ENCODE results near the gene ECSIT.

ECSIT gene

GRCh38 chr19:11535792-11536595 is 7.1 kb upstream of the ECSIT start:
- peak overlapping the region; percentile 31 to 70 (median 62) for H3K4me3 ChIP-seq (ENCODE audit: low read depth in 1 of 5, low read length in 5 of 5)
- H3K36me3 ChIP-seq (ENCODE audit: control insufficient read depth in 5 of 5, insufficient read depth in 5 of 5, low read length in 5 of 5) = no peaks in the 10 kb centered on the region
- H3K9me3 ChIP-seq (ENCODE audit: control insufficient read depth in 5 of 5, low read length in 5 of 5) = no peaks in the 10 kb centered on the region
- H3K4me1 ChIP-seq (ENCODE audit: control insufficient read depth in 5 of 5, insufficient read depth in 5 of 5, low read length in 5 of 5) = peaks cover 2 to 10% (median 9%) of the 10 kb centered on the region in 5 donors
- H3K27me3 ChIP-seq (ENCODE audit: control insufficient read depth in 5 of 5, insufficient read depth in 4 of 5, low read length in 5 of 5) = peaks cover 10 to 25% (median 12%) of the 10 kb centered on the region in 5 donors
- H3K27ac ChIP-seq (ENCODE audit: low read depth, low read length) = peak overlapping the region; percentile 67
- H3K9ac ChIP-seq (ENCODE audit: low read length in 5 of 5) = peak overlapping the region in 4 of 5 donors; percentile 46 to 77 (median 72)

GRCh38 chr19:11534948-11535347 is 6.0 kb upstream of the ECSIT start:
- H3K4me1 ChIP-seq (ENCODE audit: control insufficient read depth in 5 of 5, insufficient read depth in 5 of 5, low read length in 5 of 5) = peaks cover 2 to 10% (median 9%) of the 10 kb centered on the region in 5 donors

GRCh38 chr19:11534538-11534937 is 5.6 kb upstream of the ECSIT start:
- no peak overlapping the region for H3K9ac ChIP-seq (ENCODE audit: low read length in 5 of 5)
- no peak overlapping the region for H3K4me3 ChIP-seq (ENCODE audit: low read depth in 1 of 5, low read length in 5 of 5)
- no peaks in the 10 kb centered on the region for H3K36me3 ChIP-seq (ENCODE audit: control insufficient read depth in 5 of 5, insufficient read depth in 5 of 5, low read length in 5 of 5)
- no peaks in the 10 kb centered on the region for H3K9me3 ChIP-seq (ENCODE audit: control insufficient read depth in 5 of 5, low read length in 5 of 5)
- H3K27me3 ChIP-seq (ENCODE audit: control insufficient read depth in 5 of 5, insufficient read depth in 4 of 5, low read length in 5 of 5) = peaks cover 9 to 14% (median 12%) of the 10 kb centered on the region in 5 donors
- no peak overlapping the region for H3K27ac ChIP-seq (ENCODE audit: low read depth, low read length)
- H3K4me1 ChIP-seq (ENCODE audit: control insufficient read depth in 5 of 5, insufficient read depth in 5 of 5, low read length in 5 of 5) = peaks cover 2 to 10% (median 9%) of the 10 kb centered on the region in 5 donors

More at GRCh38 chr19:11534948-11535347, 6.0 kb upstream of the ECSIT start:
- H3K4me3 ChIP-seq (ENCODE audit: low read depth in 1 of 5, low read length in 5 of 5) = no peak overlapping the region
- no peak overlapping the region for H3K27ac ChIP-seq (ENCODE audit: low read depth, low read length)
- no peaks in the 10 kb centered on the region for H3K36me3 ChIP-seq (ENCODE audit: control insufficient read depth in 5 of 5, insufficient read depth in 5 of 5, low read length in 5 of 5)
- no peak overlapping the region for H3K9ac ChIP-seq (ENCODE audit: low read length in 5 of 5)
- peaks cover 10 to 15% (median 12%) of the 10 kb centered on the region in 5 donors for H3K27me3 ChIP-seq (ENCODE audit: control insufficient read depth in 5 of 5, insufficient read depth in 4 of 5, low read length in 5 of 5)
- H3K9me3 ChIP-seq (ENCODE audit: control insufficient read depth in 5 of 5, low read length in 5 of 5) = no peaks in the 10 kb centered on the region

- H3K4me3 ChIP-seq (ENCODE audit: low read depth in 1 of 5, low read length in 5 of 5) = no peak overlapping the region
- H3K9ac ChIP-seq (ENCODE audit: low read length in 5 of 5) = no peak overlapping the region
- peaks cover 0 to under 1% (median 0%) of the 10 kb centered on the region in 5 donors for H3K36me3 ChIP-seq (ENCODE audit: control insufficient read depth in 5 of 5, insufficient read depth in 5 of 5, low read length in 5 of 5)
- no peaks in the 10 kb centered on the region for H3K27me3 ChIP-seq (ENCODE audit: control insufficient read depth in 5 of 5, insufficient read depth in 4 of 5, low read length in 5 of 5)
- H3K27ac ChIP-seq (ENCODE audit: low read depth, low read length) = no peak overlapping the region
- no peaks in the 10 kb centered on the region for H3K9me3 ChIP-seq (ENCODE audit: control insufficient read depth in 5 of 5, low read length in 5 of 5)
- H3K4me1 ChIP-seq (ENCODE audit: control insufficient read depth in 5 of 5, insufficient read depth in 5 of 5, low read length in 5 of 5) = peaks cover 0 to 18% (median 17%) of the 10 kb centered on the region in 5 donors
Observed at GRCh38 chr19:11530432-11530831, 1.5 kb upstream of the ECSIT start.

- Histone ChIP-seq H3K27me3 (ENCODE audit: control insufficient read depth in 5 of 5, insufficient read depth in 4 of 5, low read length in 5 of 5) (no peaks in the 10 kb centered on the region), H3K27ac (ENCODE audit: low read depth, low read length) (no peak overlapping the region), H3K9ac (ENCODE audit: low read length in 5 of 5) (no peak overlapping the region), H3K9me3 (ENCODE audit: control insufficient read depth in 5 of 5, low read length in 5 of 5) (no peaks in the 10 kb centered on the region), H3K4me3 (ENCODE audit: low read depth in 1 of 5, low read length in 5 of 5) (no peak overlapping the region), H3K4me1 (ENCODE audit: control insufficient read depth in 5 of 5, insufficient read depth in 5 of 5, low read length in 5 of 5) (no peaks in the 10 kb centered on the region), H3K36me3 (ENCODE audit: control insufficient read depth in 5 of 5, insufficient read depth in 5 of 5, low read length in 5 of 5) (peaks cover 0 to 41% (median 28%) of the 10 kb centered on the region in 5 donors)
Observed at GRCh38 chr19:11519138-11519537, 9.8 kb downstream of the ECSIT start.

GRCh38 chr19:11513946-11514345 is 15.0 kb downstream of the ECSIT start:
- Histone ChIP-seq H3K4me3 (ENCODE audit: low read depth in 1 of 5, low read length in 5 of 5) (no peak overlapping the region), H3K27me3 (ENCODE audit: control insufficient read depth in 5 of 5, insufficient read depth in 4 of 5, low read length in 5 of 5) (no peaks in the 10 kb centered on the region), H3K9ac (ENCODE audit: low read length in 5 of 5) (no peak overlapping the region), H3K4me1 (ENCODE audit: control insufficient read depth in 5 of 5, insufficient read depth in 5 of 5, low read length in 5 of 5) (no peaks in the 10 kb centered on the region), H3K36me3 (ENCODE audit: control insufficient read depth in 5 of 5, insufficient read depth in 5 of 5, low read length in 5 of 5) (peaks cover 0 to 54% (median 45%) of the 10 kb centered on the region in 5 donors), H3K27ac (ENCODE audit: low read depth, low read length) (no peak overlapping the region), H3K9me3 (ENCODE audit: control insufficient read depth in 5 of 5, low read length in 5 of 5) (no peaks in the 10 kb centered on the region)

- Histone ChIP-seq H3K36me3 (ENCODE audit: control insufficient read depth in 5 of 5, insufficient read depth in 5 of 5, low read length in 5 of 5) (peaks cover 0 to 29% (median 25%) of the 10 kb centered on the region in 5 donors), H3K27ac (ENCODE audit: low read depth, low read length) (no peak overlapping the region), H3K4me1 (ENCODE audit: control insufficient read depth in 5 of 5, insufficient read depth in 5 of 5, low read length in 5 of 5) (peaks cover 2 to 7% (median 6%) of the 10 kb centered on the region in 5 donors), H3K9ac (ENCODE audit: low read length in 5 of 5) (no peak overlapping the region), H3K9me3 (ENCODE audit: control insufficient read depth in 5 of 5, low read length in 5 of 5) (no peaks in the 10 kb centered on the region), H3K4me3 (ENCODE audit: low read depth in 1 of 5, low read length in 5 of 5) (no peak overlapping the region), H3K27me3 (ENCODE audit: control insufficient read depth in 5 of 5, insufficient read depth in 4 of 5, low read length in 5 of 5) (no peaks in the 10 kb centered on the region)
Observed at GRCh38 chr19:11510444-11510843, 18.5 kb downstream of the ECSIT start.

- no peaks in the 10 kb centered on the region for H3K9me3 ChIP-seq (ENCODE audit: control insufficient read depth in 5 of 5, low read length in 5 of 5)
- peaks cover 2 to 12% (median 11%) of the 10 kb centered on the region in 5 donors for H3K4me1 ChIP-seq (ENCODE audit: control insufficient read depth in 5 of 5, insufficient read depth in 5 of 5, low read length in 5 of 5)
- H3K4me3 ChIP-seq (ENCODE audit: low read depth in 1 of 5, low read length in 5 of 5) = no peak overlapping the region
- H3K36me3 ChIP-seq (ENCODE audit: control insufficient read depth in 5 of 5, insufficient read depth in 5 of 5, low read length in 5 of 5) = peaks cover 0 to 14% (median 11%) of the 10 kb centered on the region in 5 donors
- no peak overlapping the region for H3K27ac ChIP-seq (ENCODE audit: low read depth, low read length)
- H3K9ac ChIP-seq (ENCODE audit: low read length in 5 of 5) = no peak overlapping the region
- H3K27me3 ChIP-seq (ENCODE audit: control insufficient read depth in 5 of 5, insufficient read depth in 4 of 5, low read length in 5 of 5) = no peaks in the 10 kb centered on the region
Observed at GRCh38 chr19:11507370-11508078, 21.4 kb downstream of the ECSIT start.

GRCh38 chr19:11506967-11507366 is 22.0 kb downstream of the ECSIT start:
- H3K4me3 ChIP-seq (ENCODE audit: low read depth in 1 of 5, low read length in 5 of 5) = no peak overlapping the region
- H3K27me3 ChIP-seq (ENCODE audit: control insufficient read depth in 5 of 5, insufficient read depth in 4 of 5, low read length in 5 of 5) = no peaks in the 10 kb centered on the region

GRCh38 chr19:11506101-11506555 is 22.8 kb downstream of the ECSIT start:
- H3K36me3 ChIP-seq (ENCODE audit: control insufficient read depth in 5 of 5, insufficient read depth in 5 of 5, low read length in 5 of 5) = peaks cover 0 to 5% (median 2%) of the 10 kb centered on the region in 5 donors
- no peaks in the 10 kb centered on the region for H3K9me3 ChIP-seq (ENCODE audit: control insufficient read depth in 5 of 5, low read length in 5 of 5)
- H3K4me3 ChIP-seq (ENCODE audit: low read depth in 1 of 5, low read length in 5 of 5) = peak overlapping the region; percentile 53 to 87 (median 82)
- no peaks in the 10 kb centered on the region for H3K27me3 ChIP-seq (ENCODE audit: control insufficient read depth in 5 of 5, insufficient read depth in 4 of 5, low read length in 5 of 5)
- H3K27ac ChIP-seq (ENCODE audit: low read depth, low read length) = peak overlapping the region; percentile 78
- peak overlapping the region in 4 of 5 donors; percentile 48 to 78 (median 58) for H3K9ac ChIP-seq (ENCODE audit: low read length in 5 of 5)
- peaks cover 2 to 12% (median 11%) of the 10 kb centered on the region in 5 donors for H3K4me1 ChIP-seq (ENCODE audit: control insufficient read depth in 5 of 5, insufficient read depth in 5 of 5, low read length in 5 of 5)

More at GRCh38 chr19:11506967-11507366, 22.0 kb downstream of the ECSIT start:
- peaks cover 2 to 12% (median 11%) of the 10 kb centered on the region in 5 donors for H3K4me1 ChIP-seq (ENCODE audit: control insufficient read depth in 5 of 5, insufficient read depth in 5 of 5, low read length in 5 of 5)
- H3K9me3 ChIP-seq (ENCODE audit: control insufficient read depth in 5 of 5, low read length in 5 of 5) = no peaks in the 10 kb centered on the region
- H3K36me3 ChIP-seq (ENCODE audit: control insufficient read depth in 5 of 5, insufficient read depth in 5 of 5, low read length in 5 of 5) = peaks cover 0 to 8% (median 7%) of the 10 kb centered on the region in 5 donors
- no peak overlapping the region for H3K9ac ChIP-seq (ENCODE audit: low read length in 5 of 5)
- no peak overlapping the region for H3K27ac ChIP-seq (ENCODE audit: low read depth, low read length)

Measured in subcutaneous abdominal adipose tissue (tissue), 5 donors.